SH-SY5Y (cell line): ENCODE measurements around the gene POU3F3.

ENCODE experiments used
- GATA2 ChIP-seq: IDR thresholded peaks from 2 replicates; pipeline ENCODE4 v1.6.1; 2011; ENCODE audit warnings: mild to moderate bottlenecking, low read depth, low read length
- GATA3 ChIP-seq: IDR thresholded peaks from 2 replicates; pipeline ENCODE4 v1.6.1; 2011; ENCODE audit warnings: low read depth, mild to moderate bottlenecking, low read length, moderate library complexity

- TF ChIP-seq GATA3 (no peak), GATA2 (no peak)
Measured at GRCh38 chr2:104844807-104845551, 8.9 kb upstream of the POU3F3 start.
